GM12872 (cell line): ENCODE measurements around the gene ICOS.
A peak's percentile ranks its signal among the peaks of the same experiment; 100 is the strongest.

ENCODE experiments used
- CTCF ChIP-seq: IDR thresholded peaks from 3 replicates; pipeline ENCODE4 v1.5.1; 2011; ENCODE audit warnings: low read depth, mild to moderate bottlenecking, low read length, moderate library complexity; ENCODE audit not compliant: insufficient read depth

The ICOS gene

DNA sequence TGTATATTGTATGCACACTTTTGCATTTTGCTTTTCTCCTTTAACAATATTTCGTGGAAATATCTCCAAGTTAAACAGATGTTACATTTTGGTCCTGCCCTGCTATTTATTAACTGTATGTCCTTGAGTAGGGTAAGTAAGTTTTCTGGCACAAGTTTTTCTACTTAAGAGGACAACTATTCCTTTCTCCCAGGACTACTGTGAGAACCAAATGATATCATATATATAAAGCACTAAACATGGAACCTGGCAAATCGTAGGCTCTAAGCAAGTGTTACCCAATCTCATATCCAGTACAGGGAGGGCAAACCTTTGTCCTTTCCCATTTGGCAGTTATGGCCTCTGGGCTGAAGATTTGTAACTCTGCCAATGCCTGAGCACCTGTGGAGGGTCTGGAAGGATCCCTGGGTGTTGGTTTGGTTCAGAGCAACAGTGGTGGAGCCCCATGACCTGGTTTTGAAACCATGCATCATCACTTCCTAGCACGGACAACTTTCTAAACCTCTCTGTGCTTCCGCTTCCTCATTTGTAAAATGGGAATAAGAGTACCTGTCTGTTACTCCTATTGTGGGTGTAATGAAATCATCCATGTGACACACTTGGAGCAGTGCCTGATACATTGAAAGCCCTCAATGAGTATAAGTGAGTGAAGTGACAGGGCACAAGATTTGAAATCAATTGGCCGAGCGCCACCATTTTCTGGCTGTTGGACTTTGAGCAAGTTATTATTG, 28.3 kb upstream of the ICOS start:
- no peak for TF ChIP-seq CTCF

- TF ChIP-seq CTCF: no peak
These were observed 27.8 kb upstream of the ICOS start for GRCh38 chr2:203908797-203909185.

DNA sequence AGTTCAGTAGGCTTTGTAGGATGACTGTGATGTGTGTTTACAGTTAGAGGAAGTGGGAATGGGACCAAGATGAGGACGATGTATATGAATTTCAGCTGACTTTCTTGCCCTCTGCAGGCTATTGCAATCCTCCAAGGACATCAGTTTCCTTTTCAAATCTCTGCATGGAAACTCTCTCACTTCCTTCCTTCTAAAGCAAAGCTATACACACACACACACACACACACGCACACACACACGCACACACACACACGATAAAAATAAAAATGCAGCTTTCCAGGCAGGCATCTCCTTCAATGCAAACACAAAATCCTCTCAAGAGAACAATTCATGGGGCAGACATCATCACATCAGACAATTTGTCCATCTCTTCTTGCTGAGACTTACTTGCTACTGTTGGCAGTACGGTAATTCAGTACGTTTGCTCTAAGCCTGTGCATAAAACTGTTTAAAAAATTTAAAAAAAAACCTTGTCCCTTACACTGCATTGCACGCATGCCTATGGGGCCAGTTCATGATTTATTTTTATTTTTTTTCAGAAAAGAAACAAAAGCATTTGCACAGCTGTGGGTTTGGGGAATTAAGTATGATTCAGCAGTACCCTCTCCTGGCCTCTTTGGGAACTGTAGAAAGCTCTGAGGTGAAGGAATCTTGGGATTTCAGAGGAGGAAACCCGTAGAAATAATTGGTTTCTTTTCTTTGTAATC, 27.1 kb upstream of the ICOS start:
- TF ChIP-seq CTCF: peak; percentile 57

- TF ChIP-seq CTCF: no peak
These were observed 26.6 kb upstream of the ICOS start for GRCh38 chr2:203909974-203910373.

GRCh38 chr2:203913947-203914346, 22.6 kb upstream of the ICOS start:
- no peak for TF ChIP-seq CTCF

DNA sequence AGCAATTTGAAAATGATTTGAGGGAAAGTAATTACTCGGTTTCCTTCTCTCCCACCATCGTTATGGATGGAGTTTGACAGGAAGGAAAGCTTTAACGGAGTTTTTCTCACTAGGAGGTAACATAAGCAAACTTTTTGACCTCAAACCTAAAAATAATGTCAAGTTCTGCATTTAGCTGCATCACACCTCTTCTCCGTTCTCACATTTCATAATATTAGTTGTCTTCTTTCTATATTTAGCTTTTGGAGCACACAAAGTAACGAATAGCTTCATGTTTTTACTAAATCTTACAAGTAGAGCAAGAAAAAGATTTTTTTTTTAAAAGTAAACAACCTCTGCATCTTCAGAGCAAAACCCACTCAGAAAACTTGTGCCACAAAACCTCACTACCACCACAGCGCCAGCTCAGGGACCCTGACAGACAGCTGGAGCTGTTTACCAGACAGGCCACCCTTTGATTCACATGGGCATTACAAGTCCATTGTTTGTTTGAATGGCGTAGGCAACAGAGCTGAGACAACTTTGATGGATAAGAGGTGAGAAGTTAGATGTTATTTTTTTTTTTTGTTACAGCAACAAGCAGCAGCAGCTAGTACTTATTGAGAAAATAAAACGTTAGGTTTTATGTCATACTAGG, 21.9 kb upstream of the ICOS start:
- no peak for TF ChIP-seq CTCF

- no peak for TF ChIP-seq CTCF
These were observed 21.3 kb upstream of the ICOS start for GRCh38 chr2:203915256-203915655.
